Stimulated activated CD4-positive, alpha-beta T cell treated with anti-CD3 and anti-CD28 coated beads, Interleukin-1b, Interleukin-23, amount 100 ng/mL, for 48 hours (primary cell): ENCODE results near the gene PCYT1A.
A peak's percentile ranks its signal among the peaks of the same experiment; 100 is the strongest.

ENCODE experiments used
- DNase-seq: peaks from one replicate; pipeline ENCODE4 v3.0.0-alpha.2; 2020

PCYT1A gene

GRCh38 chr3:196235452-196236122 lies 51.9 kb downstream of the PCYT1A start:
- DNase-seq, result no peak

DNA sequence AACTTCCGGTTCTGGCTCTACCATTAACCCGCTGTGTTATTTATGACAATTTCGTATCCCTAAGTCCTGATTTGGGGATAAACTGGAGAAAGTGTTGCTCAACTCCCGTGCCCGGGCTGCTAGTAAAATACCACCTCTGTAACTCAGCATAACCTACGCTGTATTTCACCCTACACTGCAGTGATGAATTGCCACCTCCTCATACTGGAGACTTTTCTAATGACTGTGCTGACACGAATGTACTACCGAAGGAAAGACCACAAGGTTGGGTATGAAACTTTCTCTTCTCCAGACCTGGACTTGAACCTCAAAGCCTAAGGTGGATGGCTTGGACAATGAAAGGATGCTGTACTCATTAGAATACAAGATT lies 54.7 kb downstream of the PCYT1A start:
- no peak for DNase-seq

DNA sequence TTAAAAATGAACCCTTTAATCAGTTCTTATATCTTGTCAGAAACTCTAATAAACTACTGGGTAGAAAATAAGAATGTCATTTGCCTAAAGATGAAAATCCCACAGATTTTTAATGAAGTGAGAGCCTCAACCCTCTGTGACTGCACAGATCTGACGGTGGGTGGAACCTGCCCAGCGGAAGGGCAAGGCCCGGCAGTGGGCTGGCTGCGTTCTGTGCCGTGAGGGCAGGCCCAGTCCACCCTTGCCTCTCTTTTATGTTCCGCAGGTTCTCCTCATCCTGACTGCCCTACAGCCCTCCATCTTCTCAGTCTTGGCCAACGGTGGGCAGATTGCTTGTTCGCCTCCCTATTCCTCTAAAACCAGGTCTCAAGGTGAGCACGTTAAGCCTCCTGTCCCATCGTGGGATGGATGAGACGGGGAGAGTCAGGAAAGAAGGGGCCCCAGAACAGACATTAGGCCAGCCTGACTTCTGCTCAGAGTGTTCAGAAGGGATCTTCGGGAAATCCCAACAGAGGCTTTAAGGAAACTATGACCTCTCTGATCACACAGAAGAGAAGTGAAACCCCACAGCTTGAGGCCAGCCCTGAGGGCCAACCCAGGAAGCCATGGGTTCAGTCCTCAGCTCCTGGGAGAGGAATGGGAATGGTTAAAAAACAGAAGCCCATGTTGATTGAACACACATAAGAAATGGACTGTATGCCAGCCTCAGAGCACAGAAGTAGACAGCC lies 55.2 kb downstream of the PCYT1A start:
- no peak for DNase-seq

DNA sequence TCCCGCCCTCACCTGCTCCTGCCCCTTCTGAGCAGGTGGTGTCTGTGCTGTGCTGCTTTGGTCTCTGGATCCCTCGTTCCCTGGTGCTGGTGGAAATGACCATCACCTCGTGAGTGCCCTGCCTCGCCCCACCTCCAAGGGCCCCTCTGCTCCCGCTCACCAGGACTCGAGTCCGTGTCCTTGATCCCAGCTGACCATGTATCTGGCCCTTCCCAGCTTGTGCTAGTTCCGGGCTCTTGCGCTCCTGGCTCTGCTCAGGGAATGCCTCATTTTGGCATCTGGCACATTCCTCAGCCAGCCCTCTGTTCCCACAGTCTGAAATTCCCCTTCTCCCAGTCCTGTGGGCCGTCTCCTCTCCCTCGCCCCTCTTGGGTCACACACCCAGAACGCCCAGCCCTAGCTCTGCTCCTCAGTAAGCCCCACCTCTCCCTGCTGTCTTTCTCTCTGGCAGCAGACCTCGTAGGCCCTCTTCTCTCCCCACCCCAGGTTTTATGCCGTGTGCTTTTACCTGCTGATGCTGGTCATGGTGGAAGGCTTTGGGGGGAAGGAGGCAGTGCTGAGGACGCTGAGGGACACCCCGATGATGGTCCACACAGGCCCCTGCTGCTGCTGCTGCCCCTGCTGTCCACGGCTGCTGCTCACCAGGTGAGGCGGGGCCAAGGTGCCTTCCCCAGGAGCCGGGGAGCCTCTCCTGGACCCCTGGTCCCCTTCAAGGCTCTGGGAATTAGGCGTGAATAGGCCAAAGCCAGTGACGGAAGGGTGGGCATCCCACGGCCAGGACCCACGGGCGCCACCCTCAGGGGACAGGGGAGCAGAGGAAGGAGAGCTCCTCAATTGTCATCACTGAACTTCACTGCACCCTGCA lies 59.7 kb downstream of the PCYT1A start:
- no peak for DNase-seq

GRCh38 chr3:196227121-196227561 lies 60.4 kb downstream of the PCYT1A start:
- no peak for DNase-seq

GRCh38 chr3:196225763-196226364 lies 61.7 kb downstream of the PCYT1A start:
- no peak for DNase-seq

DNA sequence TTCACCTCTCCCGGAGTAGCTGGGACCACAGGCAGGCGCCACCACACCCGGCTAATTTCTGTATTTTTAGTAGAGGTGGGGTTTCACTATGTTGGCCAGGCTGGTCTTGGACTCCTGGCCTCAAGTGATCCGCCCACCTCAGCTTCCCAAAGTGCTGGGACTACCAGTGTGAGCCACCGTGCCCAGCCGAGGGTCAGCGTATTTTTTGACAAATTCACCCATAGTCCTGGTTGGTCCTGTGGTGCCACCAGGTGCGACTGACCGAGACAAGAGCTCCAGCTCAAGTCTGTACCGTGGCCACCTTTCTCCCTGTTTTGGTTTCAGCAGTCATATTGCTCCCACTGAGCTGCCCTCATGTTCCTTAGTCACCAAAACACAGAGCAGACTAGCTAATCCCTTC lies 62.4 kb downstream of the PCYT1A start:
- DNase-seq, result no peak

DNA sequence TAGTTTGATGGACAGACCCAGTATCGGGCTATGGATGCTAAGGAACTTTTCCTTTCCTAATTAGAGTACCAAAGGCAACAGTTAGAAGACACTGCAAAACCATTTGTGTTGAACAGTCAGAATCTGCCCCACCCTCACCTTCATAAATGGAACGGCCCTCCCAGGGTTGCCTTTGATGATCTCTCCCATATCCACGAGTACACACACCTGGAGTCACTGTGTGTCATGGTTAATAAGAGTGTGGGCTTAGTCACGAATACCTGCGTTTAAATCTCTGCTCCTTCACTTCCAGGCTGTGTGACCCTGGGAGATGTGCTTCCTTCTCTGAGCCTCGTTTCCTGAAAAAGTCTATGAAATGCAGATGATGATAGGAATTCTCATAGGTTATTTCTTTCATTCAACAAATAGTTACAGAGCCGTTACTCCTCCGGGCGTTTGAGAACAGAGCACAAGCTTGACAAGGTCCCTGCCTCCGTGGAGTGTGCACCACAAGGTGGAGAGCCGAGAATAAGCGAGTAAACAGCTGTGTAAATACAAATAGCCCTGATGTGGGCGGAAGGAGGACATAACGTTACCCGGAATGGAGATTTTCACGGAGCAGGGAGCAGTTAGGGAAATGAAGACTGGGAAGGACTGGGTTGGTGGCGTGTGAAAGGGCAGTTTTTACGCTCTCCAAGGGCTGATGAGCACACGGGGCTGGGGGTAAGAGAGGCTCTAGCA lies 64.5 kb downstream of the PCYT1A start:
- no peak for DNase-seq

GRCh38 chr3:196220991-196221390 lies 66.5 kb downstream of the PCYT1A start:
- DNase-seq, result no peak

- DNase-seq, result no peak
Measured at GRCh38 chr3:196220587-196220986, 66.9 kb downstream of the PCYT1A start.

- no peak for DNase-seq
Measured at GRCh38 chr3:196219970-196220311, 67.6 kb downstream of the PCYT1A start.

- DNase-seq, result peak; percentile 68
Measured at GRCh38 chr3:196219194-196219969, 68.1 kb downstream of the PCYT1A start.

- no peak for DNase-seq
Measured at GRCh38 chr3:196218155-196218712, 69.3 kb downstream of the PCYT1A start.

DNA sequence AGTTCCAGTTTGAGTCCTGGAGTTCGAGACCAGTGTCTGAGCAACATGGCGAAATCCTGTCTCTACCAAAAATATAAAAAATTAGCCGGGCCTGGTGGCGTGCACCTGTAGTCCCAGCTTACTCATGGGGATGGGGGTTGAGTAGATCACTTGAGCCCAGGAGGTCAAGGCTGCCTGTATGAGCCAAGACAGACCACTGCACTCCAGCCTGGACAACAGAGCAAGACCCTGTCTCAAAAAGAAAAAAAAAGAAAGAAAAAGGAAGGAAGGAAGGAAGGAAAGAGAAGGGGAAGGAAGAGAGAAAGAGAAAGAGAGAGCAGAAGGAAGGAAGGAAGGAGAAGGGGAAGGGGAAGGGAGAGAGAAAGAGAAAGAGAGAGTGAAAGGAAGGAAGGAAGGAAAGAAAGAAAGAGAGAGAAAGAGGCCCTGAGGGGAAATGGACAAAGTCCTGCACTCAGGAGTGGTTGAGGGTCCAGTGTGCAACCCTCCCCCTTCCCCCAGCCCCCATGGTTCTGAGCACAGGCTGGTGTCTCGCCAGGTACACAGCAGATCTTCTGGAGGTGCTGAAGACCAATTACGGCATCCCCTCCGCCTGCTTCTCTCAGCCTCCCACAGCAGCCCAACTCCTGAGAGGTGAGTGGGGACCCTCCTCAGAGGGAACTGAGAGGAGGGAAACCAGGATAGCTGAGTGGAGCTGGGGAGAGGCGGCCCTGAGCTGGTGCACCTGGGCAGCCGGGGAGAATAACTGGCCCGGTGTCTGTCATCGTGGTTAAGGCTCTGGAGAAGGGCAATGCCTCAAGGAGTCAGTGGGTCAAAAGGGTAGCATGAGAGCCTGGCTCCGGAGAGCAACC lies 70.0 kb downstream of the PCYT1A start:
- no peak for DNase-seq

DNA sequence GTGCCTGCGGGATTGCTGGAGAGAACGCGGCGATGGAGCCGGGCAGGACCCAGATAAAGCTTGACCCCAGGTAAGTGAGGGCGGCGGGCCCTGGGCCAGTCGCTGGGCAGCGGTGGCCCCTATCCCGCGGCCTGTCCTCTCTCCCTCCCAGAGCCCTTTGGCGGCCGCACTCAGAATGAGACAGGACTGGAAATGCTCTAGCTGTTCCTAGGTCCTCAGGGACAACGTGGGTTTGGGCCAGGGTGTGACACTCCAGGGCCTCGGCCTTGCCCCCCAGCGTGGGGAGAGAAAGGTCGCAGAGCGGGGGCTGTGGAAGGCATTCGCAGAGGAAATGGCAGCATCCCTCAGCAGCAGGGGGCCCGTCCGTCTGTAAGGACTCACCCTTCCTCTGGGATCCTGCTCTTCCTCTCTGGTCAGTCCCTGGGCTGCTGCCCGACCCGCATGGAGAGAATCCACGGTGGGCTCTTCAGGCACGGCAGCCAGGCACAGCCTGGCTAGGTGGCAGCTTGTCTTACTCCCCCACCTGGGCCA lies 70.8 kb downstream of the PCYT1A start:
- DNase-seq, result no peak

- DNase-seq, result no peak
Measured at GRCh38 chr3:196216089-196216564, 71.4 kb downstream of the PCYT1A start, which contains the start of gene SLC51A. TSS of gene SLC51A (plus strand) at chr3:196216534. CDS start at chr3:196216713, 179 bp downstream.

GRCh38 chr3:196215493-196216020 lies 72.0 kb downstream of the PCYT1A start:
- DNase-seq, result no peak

DNA sequence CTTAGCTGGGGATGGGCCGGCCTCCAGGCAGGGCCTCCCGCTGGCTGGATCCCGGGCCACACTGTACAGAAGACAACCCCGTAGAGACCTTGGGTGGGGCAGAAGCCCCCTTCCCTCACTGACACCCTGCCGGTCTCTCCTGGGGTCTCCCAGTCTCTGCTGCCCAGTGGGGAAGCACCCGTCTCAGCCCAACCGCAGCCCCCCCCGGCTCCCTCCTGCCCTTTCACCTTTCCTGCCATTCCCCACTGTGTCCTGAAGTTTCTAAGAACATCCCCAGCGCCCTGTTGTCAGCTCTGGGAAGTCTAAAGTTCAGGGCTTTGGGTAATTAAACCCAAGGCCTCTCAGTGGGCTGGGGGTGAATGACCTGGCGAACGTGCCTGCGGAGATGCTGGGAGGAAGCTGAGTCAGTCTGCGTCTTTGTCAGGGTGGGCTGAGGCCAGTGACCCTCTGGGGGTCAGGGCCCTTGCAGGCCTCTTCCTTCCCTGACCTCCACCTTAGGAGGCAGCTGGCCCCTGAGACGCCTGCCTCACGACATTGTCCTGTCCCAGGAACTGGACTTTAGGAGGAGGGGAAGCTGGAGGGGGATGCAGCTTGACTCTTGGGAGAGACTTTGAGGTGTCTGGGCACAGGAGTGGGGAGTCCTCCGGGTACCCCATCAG lies 72.6 kb downstream of the PCYT1A start:
- no peak for DNase-seq
